Liver (tissue), 3 donors: Measurements from ENCODE around the gene NKD2.

Experiments used
- ATF3 ChIP-seq: IDR thresholded peaks from 2 replicates; pipeline ENCODE4 v1.6.1; 2016; ENCODE audit warnings: antibody characterized with exemption
- CTCF ChIP-seq: fragments of 150-350 bp; IDR thresholded peaks from 2 replicates; pipeline ENCODE4 v1.5.1; 2017; ENCODE audit warnings: improper control_type of control experiment, low read depth, low read length; ENCODE audit not compliant: missing input control
- EGR1 ChIP-seq, 2 donors: IDR thresholded peaks; 2 replicates each; pipeline ENCODE4 v1.6.1; 2016 to 2018; ENCODE audit warnings: antibody characterized with exemption in 2 of 2, low read depth in 2 of 2
- FOXA1 ChIP-seq: IDR thresholded peaks from 2 replicates; pipeline ENCODE4 v1.6.1; 2016; ENCODE audit warnings: antibody characterized with exemption
- GABPA ChIP-seq, 2 donors: IDR thresholded peaks in 1 of 2; conservative IDR thresholded peaks in 1 of 2; 2 replicates each; pipeline ENCODE4 v1.6.1; 2016; ENCODE audit warnings: antibody characterized with exemption in 2 of 2, mild to moderate bottlenecking in 1 of 2, moderate library complexity in 1 of 2
- JUND ChIP-seq, 2 donors: IDR thresholded peaks; 2 replicates each; pipeline ENCODE4 v1.6.1; 2016; ENCODE audit warnings: antibody characterized with exemption in 2 of 2
- MAX ChIP-seq: IDR thresholded peaks from 2 replicates; pipeline ENCODE4 v1.6.1; 2016; ENCODE audit warnings: antibody characterized with exemption
- RAD21 ChIP-seq, 2 donors: IDR thresholded peaks; 2 replicates each; pipeline ENCODE4 v1.6.1; 2016; ENCODE audit warnings: antibody characterized with exemption in 2 of 2, mild to moderate bottlenecking in 2 of 2
- REST ChIP-seq: IDR thresholded peaks from 2 replicates; pipeline ENCODE4 v1.6.1; 2016; ENCODE audit warnings: antibody characterized with exemption, mild to moderate bottlenecking
- RXRA ChIP-seq, 2 donors: IDR thresholded peaks; 2 replicates each; pipeline ENCODE4 v1.6.1; 2017 to 2018; ENCODE audit warnings: antibody characterized with exemption in 2 of 2, mild to moderate bottlenecking in 1 of 2
- SP1 ChIP-seq: IDR thresholded peaks from 2 replicates; pipeline ENCODE4 v1.6.1; 2018; ENCODE audit warnings: antibody characterized with exemption, mild to moderate bottlenecking
- TAF1 ChIP-seq: conservative IDR thresholded peaks from 2 replicates; pipeline ENCODE4 v1.6.1; 2016; ENCODE audit warnings: antibody characterized with exemption, mild to moderate bottlenecking
- YY1 ChIP-seq: IDR thresholded peaks from 2 replicates; pipeline ENCODE4 v1.6.1; 2016; ENCODE audit warnings: antibody characterized with exemption, mild to moderate bottlenecking
- donor health status: healthy.
- donor health status: healthy.

GRCh38 chr5:1037671-1038416 is 29.2 kb downstream of the NKD2 start:
- no peak for TF ChIP-seq GABPA (IDR thresholded peaks at IDR 0.05 in 1 of 2, conservative IDR thresholded peaks at IDR 0.05 in 1 of 2)
- no peak for TF ChIP-seq CTCF
- TF ChIP-seq SP1 = no peak
- no peak for TF ChIP-seq YY1
- no peak for TF ChIP-seq FOXA1
- no peak for TF ChIP-seq TAF1
- no peak for TF ChIP-seq REST
- no peak for TF ChIP-seq ATF3
- no peak for TF ChIP-seq EGR1 (IDR thresholded peaks at IDR 0.05; ENCODE audit: low read depth in 2 of 2)
- TF ChIP-seq RXRA (IDR thresholded peaks at IDR 0.05) = no peak
- TF ChIP-seq MAX = no peak
- no peak for TF ChIP-seq RAD21 (IDR thresholded peaks at IDR 0.05)
- TF ChIP-seq JUND (IDR thresholded peaks at IDR 0.05) = no peak
